ENCODE data around the gene PTRHD1.

GRCh38 chr2:24840164-24840869, 47.1 kb upstream of the PTRHD1 start:
- TF ChIP-seq CTCF (conservative IDR thresholded peaks at IDR 0.05): no peak
- TF ChIP-seq EZH2 (IDR thresholded peaks at IDR 0.05; ENCODE audit: low read depth): no peak
